ENCODE data around the gene UMODL1.

The UMODL1 gene

GRCh38 chr21:42153746-42154145, 82.6 kb downstream of the UMODL1 start:
- Histone ChIP-seq H3K4me3 (ENCODE audit: low read depth, low read length) (no peak overlapping the region), H3K27ac (ENCODE audit: extremely low read depth, low read depth, low read length) (no peak overlapping the region), H3K36me3 (ENCODE audit: control insufficient read depth in 2 of 2, insufficient read depth in 1 of 2, low read length in 2 of 2) (no peaks in the 10 kb centered on the region), H3K9me3 (ENCODE audit: control insufficient read depth, insufficient read depth, low read depth, low read length) (no peaks in the 10 kb centered on the region), H3K4me1 (ENCODE audit: control insufficient read depth, insufficient read depth, low read length) (no peaks in the 10 kb centered on the region)
- TF ChIP-seq ZNF426 (tag by site-specific recombination; IDR thresholded peaks at IDR 0.05) (no peak), YY2 (tag by site-specific recombination; IDR thresholded peaks at IDR 0.05) (no peak), ZNF658 (tag by site-specific recombination; IDR thresholded peaks at IDR 0.05) (no peak), ZSCAN4 (tag by site-specific recombination; IDR thresholded peaks at IDR 0.05) (no peak), PBX3 (CRISPR knock-in tag; IDR thresholded peaks at IDR 0.05) (no peak), ZBTB20 (tag by site-specific recombination; IDR thresholded peaks at IDR 0.05) (no peak), MEIS1 (CRISPR knock-in tag; IDR thresholded peaks at IDR 0.05; ENCODE audit: borderline replicate concordance) (no peak), ZNF768 (tag by site-specific recombination; IDR thresholded peaks at IDR 0.05) (no peak), ZNF174 (tag by site-specific recombination; IDR thresholded peaks at IDR 0.05) (no peak), ZNF747 (tag by site-specific recombination; IDR thresholded peaks at IDR 0.05) (no peak), ZNF280C (tag by site-specific recombination; IDR thresholded peaks at IDR 0.05) (no peak), OVOL3 (tag by site-specific recombination; IDR thresholded peaks at IDR 0.05) (no peak), ZFP37 (tag by site-specific recombination; IDR thresholded peaks at IDR 0.05) (no peak), ZNF843 (tag by site-specific recombination; IDR thresholded peaks at IDR 0.05) (no peak), ZNF555 (tag by site-specific recombination; conservative IDR thresholded peaks at IDR 0.05) (no peak), ZNF148 (tag by site-specific recombination; IDR thresholded peaks at IDR 0.05; ENCODE audit: borderline replicate concordance) (no peak), ZNF544 (tag by site-specific recombination; IDR thresholded peaks at IDR 0.05) (no peak), EGR2 (tag by site-specific recombination; IDR thresholded peaks at IDR 0.05; ENCODE audit: low read depth) (no peak), SCRT2 (tag by site-specific recombination; IDR thresholded peaks at IDR 0.05) (no peak), GLIS1 (tag by site-specific recombination; IDR thresholded peaks at IDR 0.05) (no peak)
- ChIA-PET POLR2A (no interaction called here), CTCF (interaction anchor here (0.6 to 1.1 kb wide), 2 partner anchors 9 to 186 kb away, joined by 3 read pairs; no protein-coding TSS in a partner anchor)

All from HEK293 (cell line).